ENCODE data around the gene TP63.

TP63 gene

GRCh38 chr3:189637750-189638149 lies 6.6 kb downstream of the TP63 start:
- TF ChIP-seq ZFX (IDR thresholded peaks at IDR 0.05) (no peak), CTCF (conservative IDR thresholded peaks at IDR 0.05) (no peak)
- H3K27ac ChIP-seq = no peak overlapping the region

GRCh38 chr3:189638276-189639031 lies 7.3 kb downstream of the TP63 start:
- TF ChIP-seq ZFX (IDR thresholded peaks at IDR 0.05) = no peak
- H3K27ac ChIP-seq = no peak overlapping the region

- no peak overlapping the region for H3K27ac ChIP-seq
- TF ChIP-seq ZFX (IDR thresholded peaks at IDR 0.05) (no peak), CTCF (conservative IDR thresholded peaks at IDR 0.05) (no peak)
These were observed 10.6 kb downstream of the TP63 start for GRCh38 chr3:189641776-189642175.

- TF ChIP-seq ZFX (IDR thresholded peaks at IDR 0.05) (no peak), CTCF (conservative IDR thresholded peaks at IDR 0.05) (no peak)
- no peak overlapping the region for H3K27ac ChIP-seq
These were observed 15.8 kb downstream of the TP63 start for GRCh38 chr3:189646853-189647542.

- no peak overlapping the region for H3K27ac ChIP-seq
- no peak for TF ChIP-seq ZFX (IDR thresholded peaks at IDR 0.05)
- peak; percentile 79 for TF ChIP-seq CTCF (conservative IDR thresholded peaks at IDR 0.05)
These were observed 20.9 kb downstream of the TP63 start for GRCh38 chr3:189652042-189652441.

- H3K27ac ChIP-seq = no peak overlapping the region
- TF ChIP-seq ZFX (IDR thresholded peaks at IDR 0.05) (no peak), CTCF (conservative IDR thresholded peaks at IDR 0.05) (no peak)
These were observed 24.4 kb downstream of the TP63 start for GRCh38 chr3:189655617-189656016.

- H3K27ac ChIP-seq = no peak overlapping the region
- TF ChIP-seq CTCF (conservative IDR thresholded peaks at IDR 0.05) (no peak), ZFX (IDR thresholded peaks at IDR 0.05) (no peak)
These were observed 28.4 kb downstream of the TP63 start for GRCh38 chr3:189659571-189659970.

All from C4-2B (cell line).